GM19324 (cell line): ENCODE measurements around the gene ME1.
"Not testable (repeated sequence)": the region's sequence is repeated elsewhere in the genome, so short reads cannot be mapped to it uniquely, and the experiment has no call there.

Experiments used
- ATAC-seq: cut with Tn5 transposase; IDR thresholded peaks from one replicate; pipeline ENCODE4 v1.9.1; 2021; ENCODE audit warnings: mild to moderate bottlenecking, moderate library complexity; ENCODE audit not compliant: unreplicated experiment, low FRiP score

The ME1 gene

GRCh38 chr6:83270971-83271719 lies 159.7 kb downstream of the ME1 start:
- no peak for ATAC-seq

GRCh38 chr6:83265384-83265783 lies 165.5 kb downstream of the ME1 start:
- no peak for ATAC-seq

GRCh38 chr6:83260577-83260976 lies 170.3 kb downstream of the ME1 start:
- ATAC-seq, result no peak

- no peak for ATAC-seq
Observed at GRCh38 chr6:83258517-83258916, 172.3 kb downstream of the ME1 start.

DNA sequence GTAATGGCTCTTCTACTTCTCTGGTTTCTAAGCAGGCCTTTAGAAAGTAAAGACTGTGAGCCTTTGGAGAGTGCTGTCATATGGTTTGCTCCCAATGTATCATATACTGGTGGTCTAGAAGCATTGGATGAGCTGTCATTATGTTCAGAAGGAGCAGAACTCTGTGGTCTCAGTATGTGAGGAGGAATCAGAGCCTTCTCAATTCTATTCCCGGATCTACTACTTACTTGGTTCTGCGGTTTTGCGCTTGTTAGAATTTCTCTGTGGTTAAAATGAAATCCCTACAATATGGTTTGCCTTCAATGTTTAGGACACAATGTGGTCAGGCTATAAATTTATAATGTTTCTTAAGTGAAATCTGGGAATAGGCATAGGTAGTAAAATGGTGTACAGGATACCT lies 173.1 kb downstream of the ME1 start:
- no peak for ATAC-seq

GRCh38 chr6:83256719-83257118 lies 174.1 kb downstream of the ME1 start:
- ATAC-seq, result not testable (repeated sequence)

- no peak for ATAC-seq
Observed at GRCh38 chr6:83252719-83253118, 178.1 kb downstream of the ME1 start.

GRCh38 chr6:83250235-83250634 lies 180.6 kb downstream of the ME1 start:
- no peak for ATAC-seq

- no peak for ATAC-seq
Observed at GRCh38 chr6:83247471-83247870, 183.4 kb downstream of the ME1 start.

GRCh38 chr6:83231146-83231545 lies 199.7 kb downstream of the ME1 start:
- ATAC-seq, result no peak

DNA sequence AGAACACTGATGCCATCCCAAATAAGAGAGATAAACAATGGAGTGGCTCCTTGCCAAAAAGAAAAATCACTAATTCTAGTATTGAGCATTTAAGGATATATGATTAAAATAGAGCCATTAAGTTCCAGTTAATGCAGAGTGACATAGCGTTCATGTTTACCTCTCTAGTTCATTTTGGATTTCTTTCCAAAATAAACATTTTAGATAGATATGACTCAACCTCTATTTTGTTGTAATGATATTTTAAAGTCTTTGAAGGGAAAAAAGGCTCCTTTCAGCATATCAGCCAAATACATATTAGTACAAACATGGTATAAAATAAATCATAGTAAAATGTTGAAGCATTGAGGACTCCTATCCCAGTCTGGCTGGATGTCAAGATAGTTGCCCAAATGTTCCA lies 204.3 kb downstream of the ME1 start:
- no peak for ATAC-seq

DNA sequence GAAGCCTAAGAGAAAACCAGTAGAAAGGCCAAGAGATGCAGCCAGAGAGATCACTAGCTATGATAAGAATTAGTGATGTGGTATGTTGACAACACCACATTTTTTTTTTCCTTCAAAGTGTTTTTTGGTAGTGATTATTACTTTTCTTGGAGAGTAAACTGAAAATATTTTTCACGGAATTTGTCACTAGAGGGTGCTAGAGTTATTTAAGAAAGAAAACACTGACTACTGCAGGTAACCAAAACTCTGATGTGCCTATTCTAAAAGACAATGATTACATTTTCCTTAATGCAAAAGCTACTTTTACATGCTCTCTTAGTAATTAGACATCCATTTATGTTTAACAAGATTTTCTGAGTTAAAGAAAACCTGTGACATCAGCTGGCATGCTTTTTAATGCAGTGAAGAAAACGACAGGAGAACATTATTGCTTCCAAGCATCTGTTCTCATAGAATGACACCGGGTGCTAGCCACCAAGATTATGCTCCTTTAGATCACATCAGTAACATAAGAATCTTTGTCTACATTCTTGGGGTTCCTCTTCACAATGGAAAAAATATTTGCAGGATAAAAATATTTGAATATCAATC lies 208.9 kb downstream of the ME1 start:
- no peak for ATAC-seq

GRCh38 chr6:83221276-83221675 lies 209.6 kb downstream of the ME1 start:
- no peak for ATAC-seq

GRCh38 chr6:83220121-83220520 lies 210.7 kb downstream of the ME1 start:
- no peak for ATAC-seq

DNA sequence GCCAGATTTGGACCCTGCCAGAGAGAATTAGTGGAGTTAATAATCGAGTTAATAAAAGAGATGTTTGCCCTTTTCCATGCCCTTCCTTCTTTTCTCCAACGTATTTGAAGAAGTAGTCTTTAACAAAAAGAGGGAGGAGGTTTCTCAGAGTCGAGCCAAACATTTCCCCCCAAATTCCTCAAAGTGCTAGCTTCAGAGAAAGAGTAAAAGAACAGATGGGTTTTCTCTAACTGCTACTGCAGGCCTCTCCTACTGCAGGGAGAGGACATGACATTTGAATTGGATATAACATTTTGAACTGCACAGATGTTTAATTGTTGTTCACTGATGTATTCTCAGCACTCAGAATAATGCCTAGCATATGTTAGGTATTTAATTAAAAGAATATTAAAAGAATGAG lies 212.2 kb downstream of the ME1 start:
- ATAC-seq, result no peak

DNA sequence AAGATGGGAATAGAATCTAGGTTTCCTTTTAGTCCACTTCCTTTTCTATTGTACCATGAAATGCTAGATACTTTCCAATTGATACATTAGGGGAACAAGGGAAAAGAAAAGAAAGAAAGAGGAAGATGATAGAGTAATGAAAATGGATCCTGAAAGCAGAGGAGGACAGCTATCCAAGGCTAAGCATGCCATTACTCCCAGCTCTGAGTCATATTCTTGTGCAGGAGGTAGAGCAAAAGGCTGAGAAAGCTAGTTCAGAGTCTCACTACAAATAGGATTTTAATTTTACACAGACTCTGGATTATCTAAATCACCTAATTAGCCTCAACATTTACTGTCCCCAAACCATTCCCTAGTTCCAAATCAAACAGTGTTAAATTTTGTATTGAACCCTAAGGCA lies 214.0 kb downstream of the ME1 start:
- no peak for ATAC-seq

- peak; percentile 98 for ATAC-seq
Observed at GRCh38 chr6:83215131-83216047, 215.5 kb downstream of the ME1 start.

GRCh38 chr6:83202031-83202430 lies 228.8 kb downstream of the ME1 start:
- ATAC-seq, result no peak

DNA sequence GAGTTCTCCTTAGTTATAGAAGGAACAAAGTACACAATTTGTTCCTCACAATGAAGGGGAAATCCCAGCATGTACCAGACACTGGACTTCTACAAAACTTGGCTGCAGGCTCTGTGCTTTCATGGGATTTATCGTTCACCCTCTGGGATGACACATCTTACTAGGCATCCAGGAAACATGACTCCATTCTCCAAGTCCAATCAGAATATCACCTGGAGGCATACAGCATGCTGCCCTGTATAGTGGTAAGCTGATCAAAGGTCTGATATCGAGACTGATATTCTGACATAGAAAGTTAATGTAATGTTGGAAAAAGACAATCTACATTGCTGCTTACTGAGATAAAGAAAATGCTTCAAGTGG lies 231.0 kb downstream of the ME1 start:
- ATAC-seq, result no peak

GRCh38 chr6:83199173-83199862 lies 231.5 kb downstream of the ME1 start:
- ATAC-seq, result no peak
